Fibroblast of lung (primary cell): Measurements from ENCODE around the gene KIF19. TPM values are rescaled to one million over a fixed set of nuclear protein-coding genes. Genes with fewer than 3 reads are reported as not detected.

Source experiments
- DNase-seq, 2 donors: peaks; one replicate each; pipeline versions ENCODE4 v3.0.0 to v3.0.0-alpha.2; 2010; ENCODE audit warnings: low read depth in 2 of 2
- H2AFZ ChIP-seq: 2 replicates; pipeline ENCODE4 v1.5.1; 2012; ENCODE audit warnings: low read length, control low read depth, inconsistent platforms
- H3K27ac ChIP-seq: 2 replicates; pipeline ENCODE4 v1.5.1; 2011; ENCODE audit warnings: low read length, control low read depth; ENCODE audit not compliant: insufficient read depth
- H3K27me3 ChIP-seq: 2 replicates; pipeline ENCODE4 v1.5.1; 2011; ENCODE audit warnings: mild to moderate bottlenecking, low read length; ENCODE audit not compliant: control insufficient read depth, insufficient read depth
- H3K36me3 ChIP-seq: 2 replicates; pipeline ENCODE4 v1.5.1; 2011; ENCODE audit warnings: low read length; ENCODE audit not compliant: control insufficient read depth, insufficient read depth
- H3K4me1 ChIP-seq: 2 replicates; pipeline ENCODE4 v1.5.1; 2011; ENCODE audit warnings: low read length; ENCODE audit not compliant: control insufficient read depth, insufficient read depth; ENCODE audit errors: extremely low read depth
- H3K4me2 ChIP-seq: 2 replicates; pipeline ENCODE4 v1.5.1; 2011; ENCODE audit warnings: low read length, control low read depth; ENCODE audit not compliant: insufficient read depth; ENCODE audit errors: extremely low read depth
- H3K4me3 ChIP-seq, 4 experiments: fragments of 200-600 bp in 1 of 4; sonication (generic) in 1 of 4; replicated peaks in 1 of 4; 2 replicates each; pipeline ENCODE4 v1.5.1; 2011 to 2016; ENCODE audit warnings: low read length in 4 of 4, low read depth in 3 of 4, mild to moderate bottlenecking in 3 of 4, control low read depth in 2 of 4, inconsistent platforms in 1 of 4, mixed read lengths in 1 of 4; ENCODE audit not compliant: insufficient read depth in 1 of 4; ENCODE audit errors: control extremely low read depth in 1 of 4
- H3K79me2 ChIP-seq: 2 replicates; pipeline ENCODE4 v1.5.1; 2012; ENCODE audit warnings: mild to moderate bottlenecking, low read length, inconsistent platforms; ENCODE audit not compliant: control insufficient read depth, insufficient read depth
- H3K9ac ChIP-seq: 2 replicates; pipeline ENCODE4 v1.5.1; 2011; ENCODE audit warnings: mild to moderate bottlenecking, low read length, control low read depth; ENCODE audit not compliant: insufficient read depth
- H3K9me3 ChIP-seq: 2 replicates; pipeline ENCODE4 v1.5.1; 2012; ENCODE audit warnings: low read depth, low read length; ENCODE audit not compliant: control insufficient read depth, insufficient read depth
- H4K20me1 ChIP-seq: 2 replicates; pipeline ENCODE4 v1.5.1; 2011; ENCODE audit warnings: low read length; ENCODE audit not compliant: control insufficient read depth, insufficient read depth; ENCODE audit errors: extremely low read depth
- EZH2 ChIP-seq: IDR thresholded peaks from 2 replicates; pipeline ENCODE4 v1.5.1; 2012; ENCODE audit warnings: low read length, control low read depth, mild to moderate bottlenecking; ENCODE audit errors: missing control alignments
- polyA plus RNA-seq, 2 donors: library from polyadenylated mRNA; depleted of rRNA in 1 of 2; stranded (reverse) in 1 of 2; unstranded in 1 of 2; fragments of >200 nt; gene quantifications; 2 replicates each; pipeline ENCODE4 v1.2.1, GENCODE V29; 2011 to 2012; ENCODE audit warnings: missing spikeins in 1 of 2
- total RNA-seq: library from RNA; depleted of rRNA; stranded (reverse); fragments of >200 nt; gene quantifications from 2 replicates; pipeline ENCODE4 v1.2.1, GENCODE V29; 2014
- TF ChIP-seq, protein P1 (sequence below), 2 donors: IDR thresholded peaks in 1 of 2; conservative IDR thresholded peaks in 1 of 2; 1 replicate in 1 of 2; 2 replicates in 1 of 2; pipeline ENCODE4 v1.5.1; 2011 to 2012; ENCODE audit warnings: low read length in 2 of 2, control low read depth in 1 of 2, inconsistent platforms in 1 of 2, low read depth in 1 of 2, mild to moderate bottlenecking in 1 of 2

Gene KIF19
- total and polyA plus RNA-seq, 2 donors (not counting 1 experiment from before 2014, with no cell fraction given): under 0.01 TPM; not detected in 1

DNA sequence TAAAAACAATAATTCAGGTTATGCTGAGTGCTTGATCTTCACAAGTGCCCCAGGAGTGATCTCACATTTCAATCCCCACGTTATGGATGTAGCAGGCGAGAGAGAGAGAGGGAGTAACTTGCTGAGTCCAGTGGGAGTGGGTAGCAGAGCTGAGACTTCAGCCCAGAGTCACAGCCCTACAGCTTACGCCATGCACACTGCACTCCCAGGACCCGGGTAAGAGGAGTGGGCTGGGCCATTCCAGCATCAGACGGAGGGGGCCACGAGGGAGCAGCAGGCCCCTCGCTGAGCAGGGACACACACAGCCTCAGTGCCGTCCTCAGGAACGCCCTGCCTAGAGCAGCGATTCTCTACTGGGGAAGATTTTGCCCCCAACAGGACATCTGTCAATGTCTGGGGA lies 9.8 kb upstream of the KIF19 start:
- Histone ChIP-seq H3K4me1 (no peaks in the 10 kb centered on the region), H4K20me1 (no peaks in the 10 kb centered on the region), H3K27ac (no peak overlapping the region), H3K9ac (no peak overlapping the region), H3K9me3 (no peaks in the 10 kb centered on the region), H2AFZ (no peak overlapping the region), H3K27me3 (no peaks in the 10 kb centered on the region), H3K79me2 (no peaks in the 10 kb centered on the region), H3K4me2 (no peak overlapping the region), H3K4me3 (no peak overlapping the region), H3K36me3 (no peaks in the 10 kb centered on the region)
- DNase-seq: no peak
- TF ChIP-seq, protein P1, sequence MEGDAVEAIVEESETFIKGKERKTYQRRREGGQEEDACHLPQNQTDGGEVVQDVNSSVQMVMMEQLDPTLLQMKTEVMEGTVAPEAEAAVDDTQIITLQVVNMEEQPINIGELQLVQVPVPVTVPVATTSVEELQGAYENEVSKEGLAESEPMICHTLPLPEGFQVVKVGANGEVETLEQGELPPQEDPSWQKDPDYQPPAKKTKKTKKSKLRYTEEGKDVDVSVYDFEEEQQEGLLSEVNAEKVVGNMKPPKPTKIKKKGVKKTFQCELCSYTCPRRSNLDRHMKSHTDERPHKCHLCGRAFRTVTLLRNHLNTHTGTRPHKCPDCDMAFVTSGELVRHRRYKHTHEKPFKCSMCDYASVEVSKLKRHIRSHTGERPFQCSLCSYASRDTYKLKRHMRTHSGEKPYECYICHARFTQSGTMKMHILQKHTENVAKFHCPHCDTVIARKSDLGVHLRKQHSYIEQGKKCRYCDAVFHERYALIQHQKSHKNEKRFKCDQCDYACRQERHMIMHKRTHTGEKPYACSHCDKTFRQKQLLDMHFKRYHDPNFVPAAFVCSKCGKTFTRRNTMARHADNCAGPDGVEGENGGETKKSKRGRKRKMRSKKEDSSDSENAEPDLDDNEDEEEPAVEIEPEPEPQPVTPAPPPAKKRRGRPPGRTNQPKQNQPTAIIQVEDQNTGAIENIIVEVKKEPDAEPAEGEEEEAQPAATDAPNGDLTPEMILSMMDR (conservative IDR thresholded peaks at IDR 0.05 in 1 of 2, IDR thresholded peaks at IDR 0.05 in 1 of 2; ENCODE audit: low read depth in 1 of 2, low read length in 2 of 2): no peak
- TF ChIP-seq EZH2: no peak

DNA sequence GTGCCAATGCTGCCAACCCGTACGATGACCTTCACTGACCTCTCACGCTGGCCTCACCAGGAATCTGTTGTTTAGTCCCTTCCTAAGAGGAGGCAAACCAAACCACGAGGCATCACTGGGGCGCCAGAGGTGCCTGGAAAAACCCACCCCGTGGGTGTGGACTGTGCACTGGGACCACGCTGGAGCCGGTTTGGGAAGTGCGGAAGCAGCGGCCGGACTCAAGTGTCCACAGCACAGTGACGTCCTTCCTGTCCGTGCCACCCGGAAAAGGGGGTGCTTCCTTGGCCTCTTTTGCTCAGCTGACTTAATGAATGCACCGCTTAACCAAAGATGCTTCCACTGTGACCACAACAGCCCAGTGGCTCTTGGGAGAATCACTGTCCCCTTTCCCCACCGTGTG lies 9.0 kb upstream of the KIF19 start:
- H4K20me1 ChIP-seq: no peaks in the 10 kb centered on the region
- no peak for DNase-seq
- H3K79me2 ChIP-seq: no peaks in the 10 kb centered on the region
- H3K4me2 ChIP-seq: no peak overlapping the region
- no peaks in the 10 kb centered on the region for H3K9me3 ChIP-seq
- no peak overlapping the region for H2AFZ ChIP-seq
- H3K9ac ChIP-seq: no peak overlapping the region
- H3K4me3 ChIP-seq: no peak overlapping the region
- TF ChIP-seq EZH2: no peak
- TF ChIP-seq, protein P1 (conservative IDR thresholded peaks at IDR 0.05 in 1 of 2, IDR thresholded peaks at IDR 0.05 in 1 of 2; ENCODE audit: low read depth in 1 of 2, low read length in 2 of 2): no peak
- no peaks in the 10 kb centered on the region for H3K4me1 ChIP-seq
- H3K27me3 ChIP-seq: no peaks in the 10 kb centered on the region
- H3K27ac ChIP-seq: no peak overlapping the region
- no peaks in the 10 kb centered on the region for H3K36me3 ChIP-seq

GRCh38 chr17:74318391-74318790 lies 7.6 kb upstream of the KIF19 start:
- Histone ChIP-seq H3K79me2 (no peaks in the 10 kb centered on the region), H3K27me3 (no peaks in the 10 kb centered on the region), H3K9ac (no peak overlapping the region), H3K9me3 (no peaks in the 10 kb centered on the region), H3K27ac (no peak overlapping the region), H3K36me3 (no peaks in the 10 kb centered on the region), H3K4me2 (no peak overlapping the region), H2AFZ (no peak overlapping the region), H3K4me1 (no peaks in the 10 kb centered on the region), H3K4me3 (no peak overlapping the region), H4K20me1 (no peaks in the 10 kb centered on the region)
- no peak for DNase-seq
- TF ChIP-seq, protein P1 (conservative IDR thresholded peaks at IDR 0.05 in 1 of 2, IDR thresholded peaks at IDR 0.05 in 1 of 2; ENCODE audit: low read depth in 1 of 2, low read length in 2 of 2): no peak
- TF ChIP-seq EZH2: no peak
